Stimulated activated CD8-positive, alpha-beta memory T cell treated with anti-CD3 and anti-CD28 coated beads, Interleukin-7, amount 100 ng/mL, for 24 hours (primary cell): ENCODE measurements around the gene KRT14.
"Not testable (repeated sequence)": the region's sequence is repeated elsewhere in the genome, so short reads cannot be mapped to it uniquely, and the experiment has no call there.

Experiments
- DNase-seq: peaks from one replicate; pipeline ENCODE4 v3.0.0-alpha.2; 2020; ENCODE audit warnings: low read depth

Gene KRT14

DNA sequence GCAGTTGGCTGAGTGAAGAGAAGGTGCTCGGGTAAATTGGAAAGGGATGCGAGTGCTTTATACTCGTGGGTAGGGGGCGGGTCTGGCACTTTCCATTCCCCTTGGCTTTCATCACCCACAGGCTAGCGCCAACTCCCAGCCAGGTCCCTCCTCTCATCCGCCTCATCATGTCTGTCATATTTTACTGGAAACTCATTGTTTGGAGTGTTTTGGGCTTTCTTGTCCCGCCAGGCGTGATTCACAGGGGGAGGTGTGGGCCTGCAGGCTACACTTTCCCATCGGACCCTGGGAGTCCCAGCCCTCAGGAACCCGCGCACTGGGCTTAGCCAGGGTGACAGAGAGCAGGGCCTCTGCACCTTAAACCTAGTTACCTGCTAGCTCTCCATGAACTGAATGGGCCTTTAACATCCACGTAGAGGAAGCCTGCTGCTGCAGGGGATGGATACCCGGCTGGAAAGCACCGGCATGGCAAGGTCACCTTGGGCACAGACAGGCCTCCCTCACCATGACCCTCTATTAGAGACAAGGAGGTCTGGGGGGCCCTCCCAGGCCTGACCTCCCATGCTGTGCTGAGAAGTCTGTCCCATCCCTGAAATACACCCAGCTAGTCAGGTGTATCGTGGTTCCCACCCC, at the start of gene KRT14:
KRT14 (minus strand) TSS at position 33 of the 633 bp plus-strand sequence. CDS start 61 bp downstream, outside the sequence.
- DNase-seq = no peak

DNA sequence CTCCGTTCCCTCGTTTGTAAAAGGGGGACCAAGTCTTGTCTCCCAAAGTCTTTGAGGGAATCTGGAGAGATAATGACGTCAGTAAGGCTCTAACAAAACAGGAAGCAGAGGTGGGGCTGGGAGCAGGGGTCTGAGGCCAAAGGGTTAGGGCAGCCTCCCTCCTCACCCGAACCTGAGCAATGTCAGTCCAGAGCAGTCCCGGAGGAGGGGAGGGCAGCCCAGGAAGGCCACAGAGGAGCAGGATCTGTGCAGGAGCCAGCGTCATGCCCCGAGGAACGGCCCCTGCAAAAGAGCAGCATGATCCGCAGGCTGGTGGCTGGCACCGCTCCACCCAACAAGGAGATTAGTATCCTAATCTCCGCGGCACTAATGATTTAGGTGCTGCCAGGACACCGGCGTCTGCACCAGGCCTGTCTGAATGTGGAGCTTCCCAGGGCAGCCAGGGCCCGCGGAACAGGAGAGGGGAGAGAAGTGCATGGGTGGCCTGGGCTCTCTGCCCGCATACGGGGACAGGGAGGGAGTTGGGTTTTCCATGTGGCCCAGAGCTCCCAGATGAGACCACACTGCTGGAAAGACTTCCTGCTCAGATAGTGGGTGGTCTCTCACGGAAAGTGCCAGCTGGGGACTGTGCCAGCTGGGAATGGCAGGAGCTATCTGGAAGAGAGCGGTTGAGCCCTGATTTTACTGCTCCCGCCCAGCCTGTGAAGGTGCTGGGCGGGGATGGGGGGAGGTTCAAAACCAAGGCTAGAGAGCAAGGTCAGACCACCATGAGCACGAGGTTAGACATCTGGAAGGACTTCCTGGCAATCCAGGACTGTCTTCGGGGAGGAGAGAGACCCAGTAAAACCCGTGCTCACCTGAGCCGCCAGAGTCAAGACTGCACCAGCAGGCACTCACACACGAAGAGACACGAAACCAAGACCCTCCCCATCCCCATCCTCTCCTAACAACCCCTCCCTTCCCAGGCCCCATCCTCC, 48.7 kb upstream of the KRT14 start:
- DNase-seq = no peak

DNA sequence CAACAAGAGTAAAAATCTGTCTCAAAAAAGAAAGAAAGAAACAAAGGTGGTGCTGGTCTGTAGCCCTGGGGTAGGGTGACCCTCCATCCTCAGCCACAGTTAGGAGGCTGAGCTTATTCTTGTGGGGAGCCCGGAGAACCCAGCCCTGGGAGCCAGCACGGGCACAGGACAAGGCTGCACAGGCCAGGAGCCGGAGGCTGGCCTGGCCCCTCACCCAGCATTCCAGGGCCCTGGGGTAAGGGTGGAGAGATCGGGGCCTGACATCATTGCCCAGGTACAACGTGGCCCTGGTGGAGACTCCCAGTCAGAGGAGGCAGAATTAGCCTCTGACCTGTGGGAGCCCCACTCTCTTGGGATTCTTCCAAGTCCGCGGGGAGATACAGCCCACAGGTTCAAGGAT, 47.9 kb upstream of the KRT14 start:
- no peak for DNase-seq

DNA sequence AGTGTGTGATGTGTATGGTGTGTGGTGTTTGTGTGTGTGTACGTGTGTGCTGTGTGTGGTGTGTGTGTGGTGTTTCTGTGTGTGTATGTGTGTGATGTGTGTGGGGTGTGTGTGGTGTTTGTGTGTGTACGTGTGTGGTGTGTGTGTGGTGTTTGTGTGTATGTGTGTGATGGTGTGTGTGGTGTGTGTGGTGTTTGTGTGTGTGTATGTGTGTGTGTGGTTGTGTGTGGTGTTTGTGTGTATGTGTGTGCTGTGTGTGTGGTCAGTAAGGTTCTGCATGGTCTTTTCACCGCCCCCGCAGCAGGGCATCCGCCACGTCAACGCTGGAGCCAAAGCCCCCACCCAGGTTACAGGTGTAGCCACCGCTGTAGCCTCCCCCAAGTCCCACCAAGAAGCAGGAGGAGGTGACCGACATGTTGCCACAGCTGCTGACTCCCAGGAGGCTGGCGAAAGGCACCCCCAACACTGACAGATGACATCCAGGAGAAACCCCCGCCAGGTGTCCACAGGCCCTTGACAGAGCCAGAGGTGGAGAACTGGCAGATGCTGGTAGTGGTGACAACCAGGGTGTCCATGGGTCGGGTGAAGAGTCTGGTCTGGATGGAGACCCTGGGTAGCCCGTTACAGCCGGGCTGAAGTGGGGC, 47.0 kb upstream of the KRT14 start:
- DNase-seq = no peak

DNA sequence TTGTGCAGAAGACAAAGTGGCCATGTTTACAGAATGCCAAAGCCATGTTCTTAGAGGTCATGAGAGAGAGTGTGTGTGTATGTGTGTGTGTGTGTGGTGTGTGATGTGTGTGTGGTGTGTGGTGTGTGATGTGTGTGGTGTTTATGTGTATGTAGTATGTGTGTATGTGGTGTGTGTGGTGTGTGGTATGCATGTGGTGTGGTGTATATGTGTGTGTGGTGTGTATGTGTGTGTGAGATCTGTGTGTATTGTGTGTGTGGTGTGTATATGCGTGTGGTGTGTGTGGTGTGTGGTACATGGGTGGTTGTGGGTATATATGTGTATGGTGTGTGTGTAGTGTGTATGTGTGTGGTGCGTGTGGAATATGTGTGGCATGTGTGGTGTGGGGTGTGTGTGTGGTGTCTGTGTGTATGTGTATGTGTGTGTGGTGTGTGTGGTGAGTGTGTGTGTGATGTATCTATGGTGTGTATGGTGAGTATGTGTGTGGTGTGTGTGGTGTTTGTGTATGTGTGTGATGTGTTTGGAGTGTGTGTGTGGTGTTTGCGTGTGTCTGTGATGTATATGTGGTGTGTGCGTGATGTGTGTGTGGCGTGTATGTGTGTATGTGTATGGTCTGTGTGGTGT, 45.9 kb upstream of the KRT14 start:
- DNase-seq = no peak

DNA sequence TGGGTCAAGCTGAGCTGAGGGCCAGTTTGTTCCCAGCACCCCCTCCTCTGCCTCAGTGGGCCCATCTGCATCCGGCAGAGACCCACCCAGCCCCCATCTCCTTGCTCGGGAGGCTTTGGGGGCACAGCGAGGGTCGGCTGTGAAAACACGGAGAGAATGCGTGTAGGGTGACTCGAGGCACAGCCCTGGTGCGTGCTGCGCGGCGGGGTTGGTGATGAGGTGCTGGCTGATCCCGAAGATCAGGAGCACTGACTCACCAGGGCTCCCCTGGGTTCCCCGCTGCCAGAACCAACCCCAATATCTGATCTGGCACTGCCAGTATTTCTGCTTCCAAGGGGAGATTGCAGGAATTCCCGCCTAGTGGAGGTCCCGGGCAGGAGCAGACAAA, 45.2 kb upstream of the KRT14 start:
- no peak for DNase-seq

DNA sequence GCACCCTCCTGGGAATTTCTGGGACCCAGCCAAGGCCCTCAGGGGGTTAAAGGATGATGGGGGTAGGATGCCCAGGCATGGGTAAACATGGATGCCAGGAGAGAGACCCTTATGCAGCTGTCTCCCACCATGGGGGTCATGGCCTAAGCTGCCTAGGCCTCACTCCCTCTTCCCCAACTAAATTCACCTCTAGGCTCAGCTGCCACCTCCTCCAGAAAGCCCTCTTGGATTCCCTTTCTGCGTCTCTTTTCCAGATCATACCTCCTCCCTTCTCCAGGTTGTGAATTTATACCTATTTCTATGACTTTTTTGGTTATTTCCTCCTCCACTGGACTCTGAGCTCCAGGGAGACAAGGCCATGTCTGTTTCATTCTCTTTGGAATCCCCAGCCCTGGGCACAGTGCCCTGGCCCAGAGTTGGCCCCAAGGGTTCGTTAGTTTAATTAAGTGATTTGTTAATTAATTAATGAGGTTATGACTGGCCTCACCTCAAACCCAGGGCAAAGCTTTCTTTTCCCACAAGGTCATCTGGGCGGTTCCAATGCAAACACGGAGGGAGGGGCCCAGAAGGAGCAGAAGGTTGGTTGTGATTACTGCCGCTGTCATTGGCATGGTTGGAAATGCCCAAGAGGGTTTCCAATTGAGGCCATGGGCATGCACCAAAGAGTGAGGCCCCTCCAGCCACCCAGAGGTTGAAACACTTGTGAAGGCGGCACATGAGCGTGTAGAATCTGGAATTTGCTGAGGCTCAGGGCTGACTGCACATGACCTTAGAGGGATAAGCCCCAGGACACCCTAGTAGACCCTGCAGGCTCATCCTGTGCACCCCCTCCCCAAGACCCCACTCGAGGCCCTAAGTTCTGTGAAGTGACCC, 44.6 kb upstream of the KRT14 start:
- DNase-seq = no peak

DNA sequence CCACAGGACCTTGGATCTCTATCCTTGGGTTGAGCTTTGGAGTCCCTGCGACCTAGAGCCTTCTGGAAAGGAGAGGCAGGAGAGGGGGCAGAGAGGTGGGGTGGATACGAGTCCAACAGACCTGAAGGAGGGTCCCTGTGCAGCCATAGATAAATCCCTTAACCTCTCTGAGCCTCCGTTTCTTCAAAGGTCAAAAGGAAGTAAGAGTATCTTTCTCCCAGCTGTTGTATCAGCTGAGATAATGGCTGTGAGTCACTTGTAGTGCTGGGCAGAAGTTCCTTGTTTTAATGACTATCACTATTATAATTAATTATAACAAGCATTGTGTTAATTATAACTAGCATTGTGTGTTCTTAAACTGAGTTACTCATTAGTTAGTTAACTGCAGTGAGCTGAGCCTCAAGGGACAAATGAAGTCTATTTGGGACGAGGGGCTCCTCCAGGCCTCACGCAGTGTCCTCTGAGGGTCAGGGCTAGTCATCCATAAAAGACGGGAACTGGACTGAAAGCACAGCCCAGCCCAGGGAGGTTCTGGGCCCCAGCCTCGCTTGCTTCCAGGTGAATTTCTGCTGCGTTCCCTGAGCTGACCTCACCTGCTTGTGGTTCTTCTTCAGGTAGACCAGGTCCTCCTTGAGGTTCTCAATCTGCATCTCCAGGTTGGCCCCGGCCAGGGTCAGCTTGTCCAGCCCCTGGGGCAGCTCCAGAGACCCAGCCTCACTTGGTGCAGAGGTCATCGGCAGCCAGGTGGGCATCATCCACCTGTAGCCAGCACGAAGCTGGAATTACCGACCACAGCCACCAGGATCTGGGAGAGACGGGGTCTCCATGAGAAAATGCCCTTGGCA, 43.4 kb upstream of the KRT14 start:
- no peak for DNase-seq

DNA sequence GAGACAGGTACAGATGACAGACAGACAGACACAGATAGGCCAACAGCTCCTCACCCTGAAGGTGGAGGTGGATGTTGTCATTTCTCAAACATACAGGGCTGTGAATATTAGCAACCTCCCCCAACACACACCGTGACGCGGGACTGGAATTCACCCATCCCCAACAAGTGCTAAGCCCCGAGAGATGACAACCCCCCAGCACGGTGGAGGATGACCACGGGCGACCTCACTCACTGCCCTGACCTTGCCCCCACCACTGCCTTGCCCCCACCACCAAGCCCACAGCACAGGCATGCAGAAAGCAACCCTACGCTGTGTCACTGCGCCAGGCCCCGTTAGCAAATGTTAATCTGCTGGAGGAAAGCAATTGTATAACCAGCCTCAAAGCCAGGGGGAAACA, 42.6 kb upstream of the KRT14 start:
- DNase-seq = no peak

DNA sequence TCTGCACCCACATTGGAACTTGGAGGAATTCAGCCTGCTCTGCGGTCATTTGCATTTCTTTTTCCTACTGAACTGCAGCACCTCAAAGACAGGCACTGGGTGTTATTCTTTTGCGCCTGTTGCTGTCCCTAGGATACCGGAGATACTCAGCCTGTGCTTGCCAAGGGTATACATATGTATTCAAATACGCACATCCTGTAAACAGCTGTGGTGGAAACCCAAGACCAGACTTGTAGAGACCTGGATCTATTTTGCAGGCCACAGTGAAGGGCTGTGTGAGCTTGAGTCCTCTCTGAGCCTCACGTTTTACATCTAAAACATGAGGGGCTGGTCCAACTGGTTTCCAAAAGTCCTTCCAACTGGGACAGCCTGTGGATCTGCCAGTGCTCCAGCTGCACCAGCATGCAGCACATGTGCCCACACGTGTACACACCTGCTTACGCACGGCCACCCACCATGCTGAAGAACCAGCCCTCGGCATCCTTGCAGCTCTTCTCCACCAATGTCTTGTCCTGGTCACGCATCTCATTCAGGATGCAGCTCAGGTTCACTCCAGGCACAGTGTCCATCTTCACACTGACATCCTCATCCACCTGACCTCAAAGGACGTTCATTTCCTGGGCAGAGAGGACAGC, 42.0 kb upstream of the KRT14 start:
- not testable (repeated sequence) for DNase-seq

DNA sequence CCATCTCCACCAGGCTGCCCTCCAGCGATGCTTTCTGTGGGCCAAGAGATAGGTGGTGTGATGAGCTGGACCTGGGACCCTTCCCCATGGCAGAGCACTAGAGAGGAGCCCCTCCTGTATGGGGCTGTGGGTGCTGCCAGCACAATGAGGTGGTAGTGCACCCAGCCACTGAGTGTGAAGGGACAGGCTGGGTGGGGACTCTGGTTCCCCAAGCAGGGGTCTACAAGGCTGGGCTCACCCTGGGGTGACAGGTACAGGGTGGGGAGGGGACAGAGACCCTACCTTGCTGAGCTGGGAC, 41.3 kb upstream of the KRT14 start:
- DNase-seq = not testable (repeated sequence)

DNA sequence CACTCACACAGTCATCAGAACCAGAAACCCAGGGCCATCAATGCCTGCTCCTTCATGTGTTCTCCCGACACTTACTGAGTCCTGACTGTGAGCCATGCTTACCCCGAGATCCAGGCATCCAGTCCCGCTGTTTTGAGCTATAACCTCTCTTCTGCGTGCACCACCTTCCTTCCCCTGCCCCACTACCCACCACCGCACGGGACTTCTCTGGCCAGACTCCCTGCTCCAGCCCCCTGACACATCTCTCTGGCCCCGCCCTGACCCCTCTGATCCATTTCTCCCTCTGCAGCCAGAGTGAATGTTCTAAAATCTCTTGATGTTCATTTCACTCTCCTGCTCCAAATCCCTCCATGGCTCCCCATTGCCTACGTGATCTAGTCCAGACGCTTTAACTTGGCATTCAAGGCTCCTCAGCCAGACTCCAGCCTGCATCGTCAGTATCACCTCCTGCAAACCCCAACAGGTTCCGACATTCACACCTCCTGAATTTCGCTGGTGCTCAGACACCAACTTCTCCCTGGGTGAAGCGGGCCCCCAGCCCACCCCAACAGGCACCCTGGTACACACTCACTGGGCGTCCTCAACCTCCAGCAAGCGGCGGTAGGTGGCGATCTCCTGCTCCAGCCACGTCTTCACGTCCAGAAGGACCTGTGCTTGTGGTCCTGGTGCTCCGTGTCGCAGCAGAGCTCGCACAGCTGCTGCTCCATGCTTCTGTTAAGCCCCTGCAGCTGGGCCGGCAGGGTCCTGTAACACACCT, 40.8 kb upstream of the KRT14 start:
- DNase-seq = no peak

DNA sequence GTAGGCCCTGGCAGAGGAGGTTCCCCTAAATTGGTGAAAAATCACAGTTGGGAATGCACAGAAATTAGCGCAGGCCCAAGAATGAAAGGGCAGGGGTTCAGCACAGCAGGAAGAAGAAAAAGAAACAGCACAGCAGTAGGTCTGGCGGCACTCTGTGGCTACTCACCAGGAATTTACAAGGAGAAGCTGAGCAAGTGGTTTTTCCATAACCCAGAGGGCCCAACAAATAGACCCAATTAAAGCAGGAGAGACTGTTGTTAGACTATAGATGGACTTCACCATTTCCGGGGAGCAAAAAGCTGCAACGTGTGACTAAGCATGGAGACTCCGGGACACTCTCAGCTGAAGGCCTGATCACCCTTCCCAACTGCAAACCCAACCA, 40.2 kb upstream of the KRT14 start:
- DNase-seq = not testable (repeated sequence)

DNA sequence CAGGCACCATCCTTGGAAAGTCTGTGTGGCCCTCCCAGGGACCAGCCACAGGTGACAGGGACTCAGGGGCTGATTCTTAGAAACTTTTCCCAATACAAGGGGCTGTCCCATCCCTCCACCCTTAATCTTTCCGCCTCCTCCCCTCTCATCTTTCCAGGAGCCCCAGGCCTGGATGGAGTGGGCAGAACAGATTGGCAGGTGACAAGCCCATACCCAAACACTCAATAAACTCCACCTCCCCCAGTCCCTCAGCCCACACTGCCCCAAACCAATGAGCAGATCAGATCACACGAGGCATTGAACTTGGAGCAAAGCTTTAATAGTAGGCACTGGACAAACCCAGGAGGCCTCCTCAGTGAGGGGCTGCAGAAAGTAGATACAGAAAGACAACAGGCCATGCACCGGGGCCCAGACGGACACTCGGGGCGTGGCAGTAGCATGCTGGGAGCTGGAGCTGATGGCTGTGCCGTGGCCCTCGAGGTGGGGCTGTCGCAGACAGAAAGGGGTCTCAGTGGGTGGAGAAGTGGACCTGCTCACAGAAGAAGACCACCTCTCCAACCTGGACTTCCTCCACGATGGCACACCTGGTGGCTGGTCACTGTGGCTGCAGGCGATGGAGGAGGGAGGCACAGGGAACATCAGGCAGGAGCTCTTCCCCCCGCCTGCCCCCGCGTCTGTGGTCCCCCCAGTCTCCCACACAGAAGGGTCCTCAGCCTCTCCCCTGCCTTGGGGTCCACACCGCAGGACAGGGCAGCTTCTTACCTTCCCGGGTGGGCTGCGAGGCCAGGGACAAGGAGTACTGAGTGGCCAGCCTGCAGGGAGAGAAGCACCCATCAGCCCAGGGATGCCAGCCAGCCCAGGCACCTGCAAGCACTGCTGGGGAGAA, 39.6 kb upstream of the KRT14 start:
- DNase-seq = not testable (repeated sequence)

DNA sequence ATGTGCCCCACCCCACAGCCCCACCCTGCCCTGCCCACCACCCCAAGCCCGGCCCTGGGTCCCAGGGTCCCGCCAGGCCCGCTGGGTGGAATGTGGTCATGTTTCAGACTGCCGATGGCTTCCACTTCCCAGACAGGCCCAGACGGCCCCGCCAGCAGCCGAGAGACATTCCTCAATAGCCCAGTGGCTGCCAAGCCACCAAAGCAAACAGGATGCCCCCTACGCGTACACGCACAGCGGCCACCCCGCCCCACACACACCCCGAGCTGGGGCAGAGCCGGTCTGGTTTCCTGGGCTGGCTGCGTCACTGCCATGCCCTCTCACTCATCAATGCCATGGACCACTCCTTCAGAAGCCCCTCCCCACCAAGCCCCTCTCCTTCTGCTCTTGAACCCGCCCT, 38.9 kb upstream of the KRT14 start:
- no peak for DNase-seq

DNA sequence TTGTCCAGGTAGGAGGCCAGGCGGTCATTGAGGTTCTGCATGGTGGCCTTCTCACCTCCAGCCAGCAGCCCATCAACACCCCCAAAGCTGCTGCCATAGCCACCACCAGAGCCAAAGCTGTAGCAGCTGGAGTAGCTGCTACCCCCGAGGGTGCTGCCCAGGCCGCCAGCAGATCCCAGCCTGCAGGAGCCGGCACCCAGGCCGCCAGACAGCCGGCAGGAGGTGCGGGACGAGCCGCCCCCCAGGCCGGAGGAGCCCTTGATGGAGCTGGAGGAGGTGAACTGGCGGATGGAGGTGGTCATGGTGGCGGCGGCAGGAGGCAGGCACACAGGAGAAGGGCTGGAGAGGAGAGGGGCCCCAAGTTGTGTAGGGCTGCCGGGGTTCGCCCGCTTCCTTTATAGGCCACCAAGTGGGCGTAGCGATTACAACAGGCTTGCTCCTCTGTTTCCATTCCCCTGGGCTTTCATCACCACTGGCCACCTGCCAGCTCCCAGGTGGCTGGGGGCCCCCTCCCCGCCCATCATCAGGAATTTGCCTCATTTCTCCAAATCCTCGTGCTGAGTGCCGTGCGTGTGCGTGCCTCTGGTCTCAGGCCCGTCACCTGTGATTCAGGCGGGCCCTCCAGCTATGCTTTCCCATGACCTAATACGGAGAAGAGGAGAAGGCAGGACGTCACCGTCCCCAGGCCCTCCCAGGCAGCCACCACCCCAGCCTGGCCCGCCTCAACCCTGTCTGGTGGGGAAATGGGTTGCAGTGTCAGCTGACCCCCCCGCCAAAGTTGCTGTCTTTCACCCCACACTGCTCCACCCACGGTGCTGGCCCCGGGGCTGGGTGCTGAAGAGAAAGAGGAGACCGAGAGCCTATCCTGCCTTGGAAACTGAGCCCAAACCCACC, 37.8 kb upstream of the KRT14 start, which contains the start of gene KRT17:
KRT17 (minus strand) TSS at position 368 of the 894 bp plus-strand sequence; CDS start at position 302, 66 bp downstream.
- no peak for DNase-seq

DNA sequence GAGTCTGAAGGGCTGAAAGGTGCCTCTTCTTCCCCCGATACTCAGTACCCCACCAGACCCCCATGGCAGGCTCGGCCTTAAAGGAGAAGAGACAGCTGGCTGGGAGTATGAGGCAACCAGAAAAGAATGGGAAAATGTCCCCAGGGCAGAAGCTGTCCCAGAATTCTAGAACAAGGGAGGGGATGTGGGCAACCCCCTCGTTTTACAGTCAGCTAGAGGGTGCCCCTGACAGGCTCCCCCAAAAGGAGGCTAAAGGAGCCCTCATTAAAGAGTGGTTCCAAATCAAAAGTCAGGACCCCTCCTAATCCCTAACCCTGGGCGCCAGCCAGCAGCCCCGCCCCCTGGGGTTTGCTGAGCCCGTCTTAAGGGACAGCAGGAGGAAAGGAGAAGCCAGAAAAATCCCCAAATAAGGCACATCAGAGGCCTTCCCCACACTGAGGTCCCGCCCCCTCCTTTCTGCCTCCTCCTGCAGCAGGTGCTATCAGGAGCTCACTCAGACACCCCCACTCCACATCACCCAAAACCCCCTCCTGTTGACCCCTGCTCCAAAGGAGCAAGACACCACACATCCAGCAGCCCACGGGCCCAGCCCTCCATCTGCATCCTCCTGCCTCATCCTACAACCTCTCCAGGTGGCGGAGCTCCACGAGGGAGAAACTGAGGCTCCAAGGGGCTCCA, 36.6 kb upstream of the KRT14 start:
- not testable (repeated sequence) for DNase-seq
